Progenitor cell of endocrine pancreas (in vitro differentiated cells): ENCODE data around the gene ADAMTS7. TPM values are rescaled to one million over a fixed set of nuclear protein-coding genes. Genes with fewer than 3 reads are reported as not detected.
"Not testable (repeated sequence)": the region's sequence is repeated elsewhere in the genome, so short reads cannot be mapped to it uniquely, and the experiment has no call there.

Experiments used
- DNase-seq: peaks from one replicate; pipeline ENCODE4 v3.0.0; 2021; ENCODE audit warnings: low spot score; ENCODE audit not compliant: unreplicated experiment
- H3K27ac Mint-ChIP-seq: 2 replicates; pipeline ENCODE4 v1.8.0; 2021; ENCODE audit warnings: mild to moderate bottlenecking, moderate library complexity, mixed read lengths
- H3K27me3 Mint-ChIP-seq: 2 replicates; pipeline ENCODE4 v1.8.0; 2021; ENCODE audit warnings: mixed read lengths
- H3K36me3 Mint-ChIP-seq: 2 replicates; pipeline ENCODE4 v1.8.0; 2022; ENCODE audit warnings: mixed read lengths; ENCODE audit not compliant: insufficient read depth
- H3K4me1 Mint-ChIP-seq: 2 replicates; pipeline ENCODE4 v1.8.0; 2021; ENCODE audit warnings: low read depth, mixed read lengths
- H3K4me3 Mint-ChIP-seq: 2 replicates; pipeline ENCODE4 v1.8.0; 2021; ENCODE audit warnings: low read depth, mild to moderate bottlenecking, moderate library complexity, mixed read lengths
- H3K9me3 Mint-ChIP-seq: 2 replicates; pipeline ENCODE4 v1.8.0; 2021; ENCODE audit warnings: low read depth, mixed read lengths
- total RNA-seq: library from RNA; stranded (reverse); gene quantifications from 2 replicates; pipeline ENCODE4 v1.2.1, GENCODE V29; 2021
- TF ChIP-seq, protein P1 (sequence below): fragments of 200-600 bp; sonication (generic); IDR thresholded peaks from one replicate; pipeline ENCODE4 v1.5.0; 2021; ENCODE audit warnings: antibody characterized with exemption, mild to moderate bottlenecking; ENCODE audit not compliant: unreplicated experiment

Gene ADAMTS7
- total RNA-seq, 1 donor from 2014 or later: 127 TPM

- H3K27ac Mint-ChIP-seq: no peak overlapping the region
- H3K36me3 Mint-ChIP-seq: peaks cover 2% of the 10 kb centered on the region
- TF ChIP-seq, protein P1, sequence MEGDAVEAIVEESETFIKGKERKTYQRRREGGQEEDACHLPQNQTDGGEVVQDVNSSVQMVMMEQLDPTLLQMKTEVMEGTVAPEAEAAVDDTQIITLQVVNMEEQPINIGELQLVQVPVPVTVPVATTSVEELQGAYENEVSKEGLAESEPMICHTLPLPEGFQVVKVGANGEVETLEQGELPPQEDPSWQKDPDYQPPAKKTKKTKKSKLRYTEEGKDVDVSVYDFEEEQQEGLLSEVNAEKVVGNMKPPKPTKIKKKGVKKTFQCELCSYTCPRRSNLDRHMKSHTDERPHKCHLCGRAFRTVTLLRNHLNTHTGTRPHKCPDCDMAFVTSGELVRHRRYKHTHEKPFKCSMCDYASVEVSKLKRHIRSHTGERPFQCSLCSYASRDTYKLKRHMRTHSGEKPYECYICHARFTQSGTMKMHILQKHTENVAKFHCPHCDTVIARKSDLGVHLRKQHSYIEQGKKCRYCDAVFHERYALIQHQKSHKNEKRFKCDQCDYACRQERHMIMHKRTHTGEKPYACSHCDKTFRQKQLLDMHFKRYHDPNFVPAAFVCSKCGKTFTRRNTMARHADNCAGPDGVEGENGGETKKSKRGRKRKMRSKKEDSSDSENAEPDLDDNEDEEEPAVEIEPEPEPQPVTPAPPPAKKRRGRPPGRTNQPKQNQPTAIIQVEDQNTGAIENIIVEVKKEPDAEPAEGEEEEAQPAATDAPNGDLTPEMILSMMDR: no peak
- no peak for DNase-seq
- no peaks in the 10 kb centered on the region for H3K9me3 Mint-ChIP-seq
- no peaks in the 10 kb centered on the region for H3K4me1 Mint-ChIP-seq
- H3K4me3 Mint-ChIP-seq: no peak overlapping the region
- no peaks in the 10 kb centered on the region for H3K27me3 Mint-ChIP-seq
These were observed 38.5 kb downstream of the ADAMTS7 start for GRCh38 chr15:78772738-78773137.

- not testable (repeated sequence) for H3K27me3 Mint-ChIP-seq, H3K4me1 Mint-ChIP-seq, H3K27ac Mint-ChIP-seq, H3K36me3 Mint-ChIP-seq, H3K4me3 Mint-ChIP-seq, DNase-seq, H3K9me3 Mint-ChIP-seq
These were observed 39.7 kb downstream of the ADAMTS7 start for GRCh38 chr15:78771436-78772000.

DNA sequence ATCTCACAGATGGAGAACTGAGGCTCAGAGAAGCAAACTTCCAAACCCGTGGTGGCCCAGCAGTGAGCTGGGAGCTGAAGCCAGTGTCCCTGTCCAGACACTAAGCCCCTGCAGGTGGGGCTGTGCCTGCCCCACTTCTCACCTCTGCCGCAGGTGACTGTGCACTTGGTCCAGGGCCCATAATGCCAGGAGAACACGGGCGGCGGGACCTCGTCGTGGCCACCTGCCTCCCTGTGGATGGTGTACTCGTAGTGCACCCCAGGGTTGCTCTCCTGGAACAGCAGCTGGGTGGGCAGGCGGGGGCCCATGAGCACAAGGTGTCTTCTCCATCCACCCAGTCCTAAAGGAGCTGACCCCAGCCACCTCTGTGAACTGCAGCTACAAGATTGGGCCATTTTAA is 40.2 kb downstream of the ADAMTS7 start:
- not testable (repeated sequence) for H3K27ac Mint-ChIP-seq, H3K9me3 Mint-ChIP-seq, DNase-seq, H3K27me3 Mint-ChIP-seq, H3K4me1 Mint-ChIP-seq, H3K4me3 Mint-ChIP-seq, H3K36me3 Mint-ChIP-seq

DNA sequence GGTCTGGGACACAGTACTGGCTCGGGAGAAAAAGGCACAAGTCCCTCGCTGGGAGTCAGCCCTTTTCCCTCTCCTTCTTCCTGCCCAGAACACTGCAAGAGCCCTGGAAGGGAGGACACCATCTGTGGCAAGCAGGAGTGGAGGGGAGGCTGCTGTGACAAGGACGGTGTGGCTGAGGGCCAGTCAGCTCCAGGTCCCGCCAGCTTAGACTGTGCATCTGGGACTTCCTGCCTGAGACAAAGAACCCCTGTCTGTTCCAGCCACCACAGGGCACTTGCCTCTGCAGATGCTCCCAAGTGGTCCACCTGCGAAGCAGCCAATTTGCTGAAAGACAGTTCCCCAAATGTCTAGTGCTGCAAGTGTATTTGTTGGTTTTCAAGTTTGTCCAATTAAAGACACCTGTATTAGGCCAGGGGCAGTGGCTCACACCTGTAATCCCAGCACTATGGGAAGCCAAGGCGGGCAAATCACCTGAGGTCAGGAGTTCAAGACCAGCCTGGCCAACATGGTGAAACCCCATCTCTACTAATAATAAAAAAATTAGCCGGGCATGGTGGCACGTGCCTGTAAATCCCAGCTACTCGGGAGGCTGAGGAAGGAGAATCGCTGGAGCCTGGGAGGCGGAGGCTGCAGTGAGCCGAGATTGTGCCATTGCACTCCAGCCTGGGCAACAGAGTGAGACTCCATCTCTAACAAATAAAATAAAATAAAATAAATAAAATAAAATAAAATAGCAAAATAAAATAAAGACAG is 41.6 kb downstream of the ADAMTS7 start:
- H3K4me1 Mint-ChIP-seq, H3K4me3 Mint-ChIP-seq, H3K27ac Mint-ChIP-seq, H3K36me3 Mint-ChIP-seq, H3K9me3 Mint-ChIP-seq, DNase-seq, H3K27me3 Mint-ChIP-seq: not testable (repeated sequence)

GRCh38 chr15:78768531-78769408 is 42.5 kb downstream of the ADAMTS7 start:
- TF ChIP-seq, protein P1: no peak
- Mint-ChIP-seq H3K4me3 (no peak overlapping the region), H3K9me3 (no peaks in the 10 kb centered on the region), H3K27me3 (no peaks in the 10 kb centered on the region), H3K36me3 (peaks cover 2% of the 10 kb centered on the region), H3K27ac (peak overlapping the region; percentile 52), H3K4me1 (no peaks in the 10 kb centered on the region)
- no peak for DNase-seq

DNA sequence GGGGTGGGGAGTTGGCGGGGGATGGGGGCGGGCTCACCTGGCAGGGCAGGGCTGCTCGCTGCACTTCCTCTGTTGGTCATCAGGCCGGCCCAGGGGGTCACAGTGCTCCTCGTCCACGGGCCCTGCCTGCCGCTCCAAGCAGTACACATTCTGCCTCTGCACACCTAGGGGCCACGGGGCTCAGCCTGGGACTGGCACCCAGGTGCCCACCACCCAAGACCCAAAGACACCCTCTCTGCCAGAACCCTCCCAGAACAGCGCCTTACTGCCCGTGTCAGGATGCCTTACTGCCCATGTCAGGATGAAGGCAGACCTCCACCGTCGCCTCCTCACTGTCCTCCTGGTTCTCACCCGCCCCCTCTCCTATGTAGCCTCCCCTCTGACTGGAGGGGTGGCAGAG is 43.2 kb downstream of the ADAMTS7 start:
- H3K27me3 Mint-ChIP-seq: no peaks in the 10 kb centered on the region
- H3K9me3 Mint-ChIP-seq: no peaks in the 10 kb centered on the region
- H3K36me3 Mint-ChIP-seq: peaks cover 3% of the 10 kb centered on the region
- no peak for DNase-seq
- no peak overlapping the region for H3K4me3 Mint-ChIP-seq
- H3K4me1 Mint-ChIP-seq: no peaks in the 10 kb centered on the region
- TF ChIP-seq, protein P1: no peak
- no peak overlapping the region for H3K27ac Mint-ChIP-seq
